NOMO-1 treated with dmso at 0.1 percent for 144 hours (cell line): ENCODE data around the gene BLOC1S4.

Experiments used
- DNase-seq: peaks from one replicate; lab custom pipeline; 2025; ENCODE audit not compliant: unreplicated experiment; lab: John Stamatoyannopoulos, UW

Gene BLOC1S4

DNA sequence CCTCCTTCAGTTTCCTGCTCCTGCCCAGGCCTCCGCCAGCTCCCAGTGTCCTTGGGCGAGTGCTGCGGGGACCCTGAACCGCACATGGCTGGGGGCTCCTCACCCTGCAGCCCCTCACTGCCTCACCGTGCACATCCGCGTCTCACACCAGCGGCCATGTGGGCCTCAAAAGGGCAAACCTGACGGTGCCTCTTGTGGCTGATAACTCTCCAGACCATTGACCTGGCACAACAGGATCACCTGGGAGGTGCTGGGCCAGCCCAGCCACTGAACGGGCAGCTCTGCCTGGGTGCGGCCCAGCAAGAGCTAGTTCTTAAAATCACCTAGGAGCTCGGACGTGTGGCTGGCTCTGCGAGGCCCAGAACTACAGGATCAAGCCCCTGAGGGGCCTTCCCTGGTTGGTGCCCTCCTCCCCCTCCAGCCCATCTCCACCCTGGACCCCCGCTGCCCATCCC, 26.4 kb upstream of the BLOC1S4 start:
- DNase-seq: no peak

DNA sequence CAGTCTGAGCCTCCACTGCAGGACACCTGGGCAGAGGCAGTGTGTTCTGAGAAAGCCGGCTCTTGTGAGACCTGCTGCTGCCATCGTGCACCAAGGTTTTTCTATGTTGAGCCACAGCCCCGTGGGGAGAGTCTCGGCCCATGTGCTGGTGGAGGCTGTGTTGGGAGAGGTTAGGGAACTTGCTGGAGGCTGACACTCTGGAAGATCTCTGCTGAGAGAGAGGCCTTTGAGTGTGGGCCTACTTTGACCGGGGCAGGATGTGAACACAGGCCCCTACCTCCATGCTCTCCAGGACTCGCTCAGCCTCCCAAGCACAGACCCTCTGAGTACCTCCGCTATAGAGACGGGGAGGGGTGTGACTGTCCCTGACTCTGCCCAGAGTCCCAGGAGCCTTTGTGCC, 23.6 kb upstream of the BLOC1S4 start:
- no peak for DNase-seq

DNA sequence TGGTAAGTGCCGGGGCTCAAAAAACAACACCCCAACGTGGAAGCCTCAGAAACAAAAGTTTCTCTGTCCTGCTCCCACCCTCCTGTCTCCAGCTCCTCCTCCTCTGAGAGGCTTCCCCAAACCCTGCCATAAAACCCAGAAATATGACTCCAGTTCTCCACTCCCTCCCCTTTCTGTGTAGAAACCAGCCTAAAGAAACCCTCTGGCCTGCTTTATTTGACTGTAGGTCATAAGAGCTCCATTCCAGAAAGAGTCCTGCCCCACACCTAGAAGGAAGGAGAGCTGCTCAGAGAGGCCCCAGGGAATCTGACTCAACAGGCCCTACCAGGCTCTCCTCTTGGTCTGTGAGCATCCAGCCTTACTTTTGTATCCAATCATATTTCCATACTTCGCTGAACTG, 23.2 kb upstream of the BLOC1S4 start:
- DNase-seq: no peak

DNA sequence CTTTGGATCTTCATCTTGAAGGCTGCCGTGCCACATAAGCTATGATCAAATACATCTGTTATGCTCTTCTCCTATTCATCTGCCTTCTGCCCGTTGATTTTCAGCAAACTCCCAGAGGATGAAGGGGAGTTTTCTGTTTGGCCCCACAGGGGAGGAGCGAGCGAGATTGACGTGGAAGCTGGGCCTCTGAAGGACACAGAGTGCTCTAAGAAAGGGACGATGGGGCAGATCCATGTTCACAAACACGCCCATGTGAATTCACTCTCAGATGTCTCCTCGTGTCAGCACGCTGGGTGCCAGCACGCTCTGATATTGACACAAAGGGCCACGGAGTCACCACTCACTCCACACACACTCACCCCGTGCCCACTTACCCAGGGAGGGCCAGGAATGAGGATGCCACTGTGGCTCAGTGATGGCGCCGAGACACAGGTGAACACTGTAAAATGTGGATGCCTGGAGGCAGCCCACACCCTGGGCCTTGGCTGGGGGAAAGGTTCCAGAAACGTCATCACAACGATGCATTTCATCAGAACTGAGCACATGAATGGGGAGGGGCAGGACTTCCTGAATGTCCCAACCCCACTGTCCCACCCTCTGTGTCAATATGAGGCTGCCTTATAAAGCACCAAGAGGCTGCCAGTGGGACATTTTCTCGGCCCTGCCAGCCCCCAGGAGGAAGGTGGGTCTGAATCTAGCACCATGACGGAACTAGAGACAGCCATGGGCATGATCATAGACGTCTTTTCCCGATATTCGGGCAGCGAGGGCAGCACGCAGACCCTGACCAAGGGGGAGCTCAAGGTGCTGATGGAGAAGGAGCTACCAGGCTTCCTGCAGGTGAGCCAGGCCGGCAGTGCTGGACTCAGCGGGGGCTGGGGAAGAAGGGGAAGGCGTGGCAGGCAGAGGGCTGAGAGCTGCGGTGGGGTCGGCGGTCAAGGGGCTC, 22.5 kb upstream of the BLOC1S4 start, which contains the start of gene S100P:
TSS of gene S100P (plus strand) at position 648 of the 946 bp plus-strand sequence. CDS start at position 703, 55 bp downstream.
- no peak for DNase-seq

DNA sequence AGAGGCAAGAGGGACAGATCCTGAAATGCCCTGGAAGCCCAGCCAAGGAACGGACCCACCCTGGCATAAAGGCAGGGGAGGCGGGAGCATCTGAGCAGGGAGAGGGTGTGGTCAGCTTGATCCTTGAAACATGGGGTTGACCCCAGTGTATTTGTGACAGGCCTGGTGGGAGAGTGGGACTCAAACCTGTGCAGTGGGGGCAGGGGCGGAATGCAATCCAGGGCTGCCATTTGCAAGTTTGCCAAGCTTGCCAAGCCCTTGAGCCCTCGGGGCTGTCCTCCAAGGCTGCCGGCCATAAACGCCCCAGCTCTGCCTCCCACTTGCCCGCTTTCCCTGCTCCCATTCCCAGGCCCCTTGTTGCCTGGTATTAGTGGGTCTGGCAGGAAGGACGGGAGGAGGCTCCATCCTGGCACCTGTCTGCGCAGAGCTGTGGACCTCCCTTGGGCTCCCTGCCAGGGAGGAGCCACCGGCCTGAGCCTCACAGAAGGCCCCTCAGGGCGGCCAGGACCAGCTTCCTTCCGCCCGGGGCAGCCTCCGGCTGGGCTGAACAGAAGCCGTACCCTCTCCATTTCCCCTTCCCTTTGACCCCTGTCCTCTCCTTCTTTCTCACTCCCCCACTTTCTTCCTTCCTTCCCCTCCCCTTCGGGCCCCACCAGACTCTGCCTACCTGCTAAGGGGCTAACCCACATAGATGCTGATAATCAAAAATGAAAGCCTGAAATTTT, 21.6 kb upstream of the BLOC1S4 start:
- DNase-seq: no peak

DNA sequence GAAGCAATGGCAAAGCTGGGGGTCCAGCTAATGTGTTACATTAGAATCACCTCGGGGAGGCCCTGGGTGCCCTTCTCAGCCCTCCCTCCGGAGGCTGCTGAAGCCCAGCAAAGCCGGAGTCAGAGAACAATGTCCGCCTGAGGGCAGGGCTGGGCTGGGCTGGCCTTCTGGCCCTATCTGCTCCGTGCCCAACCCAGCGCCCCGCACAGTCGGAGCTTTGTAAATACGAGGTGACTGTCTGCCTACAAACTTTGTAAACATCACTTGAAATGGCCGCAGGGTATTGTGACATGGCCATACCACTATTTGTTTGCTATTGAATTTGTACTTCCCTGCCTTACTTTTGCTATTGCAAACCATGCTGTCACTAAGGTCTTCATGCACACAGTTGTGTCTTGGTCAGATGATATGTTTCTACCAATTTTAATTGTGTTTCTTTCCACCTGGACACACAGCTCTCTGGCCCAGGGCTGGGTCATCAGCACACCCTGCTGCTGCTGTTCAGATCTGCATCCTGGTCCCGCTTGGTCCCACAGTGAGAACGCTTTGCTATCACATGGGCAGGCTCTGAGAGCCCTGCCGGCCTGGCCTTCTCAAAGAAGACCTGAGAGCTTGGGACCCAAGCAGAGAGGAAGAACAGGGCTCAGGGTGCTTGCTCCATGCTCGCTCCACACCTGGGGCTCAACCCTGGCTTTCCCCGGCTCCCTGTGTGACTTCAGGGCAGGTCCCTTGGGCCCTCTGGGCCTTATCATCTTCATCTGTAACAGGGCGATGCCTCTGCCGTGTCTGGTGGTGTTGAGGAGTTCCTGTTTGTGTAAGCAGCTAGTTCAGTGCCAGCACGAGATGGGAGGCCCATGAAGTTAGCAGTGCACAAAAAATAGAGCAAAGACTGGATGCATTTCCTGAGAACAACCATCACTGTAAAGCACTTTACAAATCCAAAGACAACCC, 20.0 kb upstream of the BLOC1S4 start:
- DNase-seq: no peak

DNA sequence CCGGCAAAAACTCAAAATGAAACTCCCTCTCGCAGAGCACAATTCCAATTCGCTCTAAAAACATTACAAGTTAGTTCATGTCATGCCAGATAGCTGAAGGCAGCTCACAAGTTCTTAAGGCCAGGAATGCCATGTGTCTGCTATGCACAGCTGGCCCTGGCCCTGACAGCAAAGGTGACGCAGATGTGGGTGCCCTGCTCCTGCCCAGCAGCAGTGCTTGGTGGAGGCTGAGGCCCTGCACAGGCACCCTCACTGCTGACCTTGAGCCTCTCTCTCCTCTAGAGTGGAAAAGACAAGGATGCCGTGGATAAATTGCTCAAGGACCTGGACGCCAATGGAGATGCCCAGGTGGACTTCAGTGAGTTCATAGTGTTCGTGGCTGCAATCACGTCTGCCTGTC, 19.4 kb upstream of the BLOC1S4 start:
- DNase-seq: no peak

DNA sequence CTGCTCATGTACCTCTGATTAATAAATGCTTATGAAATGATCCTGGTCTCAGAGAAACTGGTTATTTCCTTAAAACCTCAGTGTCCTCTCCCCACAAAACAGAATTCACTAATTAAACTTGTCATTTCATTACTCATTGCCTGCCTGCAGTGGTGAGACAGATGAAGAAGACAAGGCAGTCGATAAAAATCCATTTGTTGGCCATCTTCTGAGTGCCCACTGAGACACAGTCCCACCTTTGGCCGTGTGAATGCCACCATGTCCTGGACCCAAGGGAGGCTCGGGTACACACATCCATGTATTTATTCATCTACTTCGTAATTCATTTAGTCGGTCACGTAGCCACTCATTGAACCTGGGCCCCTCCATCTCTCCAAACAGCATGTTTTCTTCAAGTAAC, 18.8 kb upstream of the BLOC1S4 start:
- no peak for DNase-seq

DNA sequence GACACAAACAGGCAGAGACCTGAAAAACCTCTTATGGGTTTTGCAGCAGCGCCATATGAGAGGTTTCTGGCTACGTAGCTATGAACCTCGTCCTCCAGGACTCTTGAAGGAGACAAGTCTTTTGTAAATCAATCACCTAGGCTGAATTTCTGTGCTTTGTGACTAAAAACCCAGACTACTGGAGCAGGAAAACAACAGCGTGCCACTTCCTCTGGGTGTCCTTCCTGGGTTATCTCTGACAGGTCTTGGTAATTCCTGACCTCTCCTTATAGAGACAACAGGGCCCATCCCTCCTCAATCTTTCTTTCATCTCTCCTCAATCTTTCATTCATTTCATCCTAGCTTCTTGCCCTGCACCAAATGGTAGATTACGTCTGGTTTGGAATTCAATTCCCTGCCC, 16.6 kb upstream of the BLOC1S4 start:
- DNase-seq: no peak

DNA sequence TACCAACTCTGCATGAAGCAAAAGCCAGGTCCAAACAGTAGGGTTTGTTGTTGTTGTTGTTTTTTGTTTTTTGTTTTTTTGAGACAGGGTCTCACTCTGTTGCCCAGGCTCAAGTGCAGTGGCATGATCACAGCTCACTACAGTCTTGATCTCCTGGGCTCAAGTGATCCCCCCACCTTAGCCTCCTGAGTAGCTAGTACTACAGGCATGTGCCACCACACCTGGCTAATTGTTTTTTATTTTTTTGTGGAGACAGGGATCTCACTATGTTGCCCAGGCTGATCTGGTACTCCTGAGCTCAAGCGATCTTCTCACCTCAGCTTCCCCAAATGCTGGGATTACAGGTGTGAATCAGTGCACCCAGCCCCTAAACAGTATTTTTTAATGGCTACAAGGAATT, 16.1 kb upstream of the BLOC1S4 start:
- no peak for DNase-seq

DNA sequence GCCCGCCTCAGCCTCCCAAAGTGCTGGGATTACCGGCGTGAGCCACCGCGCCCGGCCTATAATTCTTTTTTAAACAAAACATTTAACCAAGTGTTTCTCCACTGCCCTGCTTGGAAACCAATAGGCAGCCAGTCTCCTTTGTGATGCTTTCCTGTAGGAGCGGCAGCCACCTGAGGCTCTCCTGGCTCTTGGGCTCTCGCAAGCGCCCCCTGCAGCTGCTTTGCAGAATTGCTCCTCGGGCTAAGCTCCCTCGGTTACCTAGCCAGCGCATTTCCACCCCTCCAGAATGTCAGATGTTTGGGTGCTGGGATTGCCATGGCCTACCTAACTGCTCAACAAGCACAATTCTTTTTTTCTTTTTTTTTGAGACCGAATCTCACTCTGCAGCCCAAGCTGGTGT, 14.6 kb upstream of the BLOC1S4 start:
- DNase-seq: no peak

DNA sequence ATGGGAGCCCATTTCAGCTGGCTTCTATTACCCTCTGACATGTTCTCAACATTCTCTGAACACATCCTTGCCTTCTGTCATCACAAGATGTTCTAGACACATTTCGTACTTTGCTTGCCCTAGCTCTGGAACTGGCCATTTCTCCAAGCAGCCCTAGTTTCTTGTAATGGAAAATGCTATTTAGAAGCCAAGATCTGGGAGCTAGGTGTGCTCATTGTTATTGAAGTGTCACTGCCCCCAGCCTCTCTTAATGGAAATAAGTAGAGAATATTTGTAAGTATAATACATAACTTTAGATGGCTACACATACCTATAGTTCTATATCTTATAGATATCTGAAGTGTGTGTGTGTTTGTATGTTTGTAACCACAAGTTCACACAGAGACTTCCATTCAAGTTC, 13.2 kb upstream of the BLOC1S4 start:
- DNase-seq: no peak

DNA sequence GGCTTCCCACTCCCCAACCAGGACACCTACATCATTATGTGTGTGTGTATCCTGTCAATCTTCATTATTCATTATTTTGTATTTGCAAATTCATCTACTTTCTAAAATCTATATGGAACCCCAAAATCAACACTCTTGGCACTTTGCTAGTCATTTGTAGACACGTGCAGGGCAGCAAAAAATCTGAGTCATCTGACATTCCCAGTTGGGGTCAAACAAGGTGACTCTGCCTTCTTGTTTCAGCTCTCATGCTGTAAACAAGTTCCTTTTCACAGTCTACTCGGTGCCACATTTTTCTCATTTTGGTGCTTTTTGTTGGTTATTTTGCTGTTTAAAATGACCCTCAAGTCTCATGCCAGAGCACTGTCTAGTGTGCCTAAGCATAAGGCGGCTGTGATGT, 12.2 kb upstream of the BLOC1S4 start:
- DNase-seq: no peak

DNA sequence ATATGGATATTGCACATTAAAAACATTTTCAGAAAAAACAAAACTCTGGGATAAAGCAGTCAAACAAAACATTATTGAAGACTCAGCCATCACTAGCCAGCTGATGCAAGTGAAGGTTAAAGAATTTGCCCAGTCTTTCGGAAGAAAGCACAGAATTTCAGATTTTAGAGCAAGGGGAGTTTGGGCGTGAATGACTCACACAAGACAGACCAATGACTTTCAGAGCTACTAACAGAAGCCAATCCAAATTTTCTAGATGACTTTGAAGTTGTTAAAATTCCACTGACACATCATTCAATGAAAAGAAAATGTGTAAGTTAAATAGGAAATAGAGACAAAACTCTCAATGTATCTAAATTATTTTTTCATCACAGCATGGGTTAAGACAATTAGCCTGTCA, 10.3 kb upstream of the BLOC1S4 start:
- no peak for DNase-seq

DNA sequence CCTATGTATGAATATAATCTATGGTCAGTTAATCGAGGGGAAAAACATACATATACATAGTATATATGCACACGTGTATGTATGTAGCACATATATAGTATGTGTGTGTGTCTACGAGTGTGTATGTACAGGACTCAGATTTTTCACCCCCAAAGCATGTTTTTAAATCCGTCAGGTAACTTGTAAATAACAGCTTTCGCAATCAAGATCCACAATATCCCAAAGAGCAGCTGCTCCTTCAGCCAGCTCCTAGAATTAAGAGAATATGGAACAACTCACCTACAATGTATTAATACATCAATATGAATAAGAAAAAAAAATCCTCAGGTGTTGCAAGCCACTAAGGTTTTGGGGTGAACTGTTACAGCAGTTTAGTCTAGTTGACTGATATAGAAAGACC, 9.8 kb upstream of the BLOC1S4 start:
- DNase-seq: no peak

DNA sequence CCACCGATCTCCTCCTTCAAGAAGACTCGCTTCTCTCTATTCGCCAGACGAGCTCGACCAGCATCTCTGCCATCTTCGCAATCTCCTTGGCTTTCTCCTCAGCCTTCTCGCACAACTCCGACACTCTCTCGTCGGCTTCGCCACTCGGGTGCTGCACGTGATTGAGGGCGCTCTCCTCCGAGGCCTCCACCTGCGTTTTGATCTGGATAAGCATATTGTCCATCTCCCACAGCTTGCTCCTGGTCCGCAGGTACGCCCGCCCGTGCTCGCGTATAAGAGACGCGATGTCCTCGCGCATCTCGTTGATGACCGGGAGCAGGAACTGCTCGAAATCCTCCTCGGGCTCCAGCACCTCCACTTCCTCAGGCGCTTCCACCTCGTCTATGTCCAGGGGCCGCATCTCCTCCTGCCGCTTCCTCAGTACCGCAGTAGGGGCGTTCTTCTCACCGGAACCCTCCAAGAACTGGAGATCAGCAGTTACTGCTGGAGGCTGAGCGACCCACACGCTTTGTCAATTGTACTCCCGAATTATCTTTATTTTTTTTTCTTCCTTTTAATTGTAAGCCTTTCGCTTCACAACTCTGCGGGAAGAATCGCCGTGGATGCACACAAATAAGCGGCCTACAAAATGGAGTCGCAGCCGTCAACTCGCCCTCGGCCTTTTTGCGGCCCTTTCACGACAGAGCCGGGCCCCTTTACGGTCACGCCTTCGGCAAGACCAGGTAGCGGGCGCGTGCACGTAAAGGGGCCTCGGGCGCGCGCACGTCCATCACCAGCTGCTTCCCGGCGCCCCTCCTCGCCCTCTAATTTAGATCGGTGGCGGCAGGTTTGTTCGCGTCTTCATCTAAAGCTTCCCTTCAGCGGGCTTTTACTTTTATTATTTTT, 6.5 kb upstream of the BLOC1S4 start, which contains the start of gene MRFAP1L1:
TSS of gene MRFAP1L1 (minus strand) at position 636 of the 885 bp plus-strand sequence. CDS start at position 400, 236 bp downstream.
- peak; percentile 97 for DNase-seq

DNA sequence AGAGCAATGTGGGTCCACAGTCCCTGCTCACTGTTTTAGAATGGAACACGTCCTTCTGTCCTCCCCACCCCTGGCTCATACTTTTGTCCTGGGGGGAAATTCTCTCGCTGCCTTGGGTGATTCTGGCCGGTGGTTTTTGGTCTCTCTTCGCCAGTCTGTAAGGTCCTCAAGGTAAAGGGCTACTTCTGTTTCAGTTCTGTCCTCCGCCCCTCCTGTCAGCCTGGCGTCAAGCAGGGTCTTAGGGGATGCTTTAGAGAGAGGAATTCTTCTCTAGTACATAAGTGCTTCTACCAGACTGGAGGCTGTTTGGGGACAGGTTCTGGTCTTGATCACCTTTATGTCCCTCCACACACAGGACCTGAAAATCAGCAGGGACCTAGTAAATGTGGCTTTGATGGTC, 5.7 kb upstream of the BLOC1S4 start:
- no peak for DNase-seq

DNA sequence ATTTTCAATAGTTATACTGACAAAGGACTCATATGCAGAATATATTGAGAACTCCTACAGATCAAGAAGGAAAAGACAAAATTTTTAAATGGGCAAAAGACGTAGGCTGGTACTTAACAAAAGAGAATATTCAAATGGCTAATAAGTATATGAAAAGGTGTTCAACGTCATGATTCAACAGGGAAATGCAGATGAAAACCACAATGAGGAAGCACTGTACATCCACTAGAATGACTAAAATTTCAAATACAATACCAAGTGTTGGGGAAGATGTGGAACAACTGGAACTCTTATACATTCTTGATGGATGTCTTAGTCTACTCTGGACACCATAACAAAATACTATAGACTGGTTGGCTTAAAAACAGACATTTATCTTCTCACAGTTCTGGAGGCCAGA, 5.0 kb upstream of the BLOC1S4 start:
- no peak for DNase-seq

DNA sequence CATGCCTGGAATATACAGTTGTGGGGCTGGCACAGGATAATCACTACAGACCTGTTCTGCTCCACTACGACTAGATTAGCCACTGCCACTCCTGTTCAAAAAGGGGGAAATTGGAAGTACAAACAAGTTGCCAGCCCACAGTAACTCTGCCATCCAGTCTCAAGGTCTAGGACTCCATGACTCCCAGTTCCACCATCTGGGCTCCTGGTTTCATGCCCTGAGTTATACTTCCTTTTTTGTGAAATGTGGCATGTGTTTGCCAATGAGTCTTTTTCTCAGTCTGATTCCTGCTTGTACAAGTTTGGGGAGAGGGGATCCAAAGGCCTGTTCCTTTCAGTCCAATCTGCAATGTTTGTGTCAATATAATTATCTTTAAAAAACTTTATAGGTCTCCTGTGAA, 1.0 kb upstream of the BLOC1S4 start:
- no peak for DNase-seq

DNA sequence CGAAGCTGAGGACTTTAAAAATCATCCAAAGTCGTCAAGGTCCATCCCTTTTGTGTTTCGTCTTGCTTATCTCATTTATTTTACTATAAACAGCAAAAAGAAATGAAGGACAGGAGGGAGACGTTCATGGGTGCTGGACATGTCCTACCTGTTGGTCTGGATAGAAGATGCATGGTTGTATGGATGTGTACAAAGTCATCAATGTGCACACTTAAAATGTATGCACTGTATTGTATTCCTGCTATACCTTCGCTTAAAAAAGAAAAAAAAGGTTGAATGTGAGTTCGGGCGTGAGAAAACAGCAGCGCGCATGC, 313 bp upstream of the BLOC1S4 start:
- no peak for DNase-seq
